IMR-90 (cell line): Measurements from ENCODE around the gene PELI1. TPM values are rescaled to one million over a fixed set of nuclear protein-coding genes. Genes with fewer than 3 reads are reported as not detected.

Experiments used
- ATAC-seq: fragments of 200-7000 bp; cut with Tn5 transposase; 2 replicates; pipeline ENCODE4 v1.9.1; 2020; ENCODE audit warnings: low read depth, mild to moderate bottlenecking, moderate library complexity
- BruUV-seq: library from RNA; stranded (reverse); fragments of 400-500 nt; replicated peaks from 2 replicates; lab custom pipeline; 2021; lab: Mats Ljungman, UMichigan
- CTCF ChIA-PET: fragments of 300-600 bp; formaldehyde crosslinking; extraction: SDS; loops from one replicate; lab custom pipeline; 2021; ENCODE audit warnings: antibody characterized with exemption; lab: Yijun Ruan, JAX
- POLR2A ChIA-PET: fragments of 300-600 bp; sonication (Branson Sonifier 250); formaldehyde crosslinking; loops from one replicate; lab custom pipeline; 2022; ENCODE audit warnings: antibody characterized with exemption; ENCODE audit not compliant: unreplicated experiment; lab: Charles Lee
- DNase-seq: peaks from one replicate; pipeline ENCODE4 v3.0.0; 2013
- H2AFZ ChIP-seq: replicated peaks from 2 replicates; pipeline ENCODE3; 2013; ENCODE audit warnings: low read length, mild to moderate bottlenecking; ENCODE audit not compliant: poor library complexity
- H2AK5ac ChIP-seq: 2 replicates; pipeline ENCODE4 v1.6.1; 2013; ENCODE audit warnings: low read depth, low read length, inconsistent platforms
- H2AK9ac ChIP-seq: replicated peaks from 2 replicates; pipeline ENCODE3; 2013; ENCODE audit warnings: mild to moderate bottlenecking, low read depth, low read length, moderate library complexity; ENCODE audit not compliant: poor library complexity
- H2BK120ac ChIP-seq: 2 replicates; pipeline ENCODE4 v1.6.1; 2013; ENCODE audit warnings: low read depth, low read length, inconsistent platforms
- H2BK15ac ChIP-seq: 3 replicates; pipeline ENCODE4 v1.6.1; 2013; ENCODE audit warnings: low read depth, low read length, inconsistent platforms
- H2BK20ac ChIP-seq: 2 replicates; pipeline ENCODE4 v1.6.1; 2013; ENCODE audit warnings: low read depth, mild to moderate bottlenecking, inconsistent platforms, low read length, moderate library complexity
- H2BK5ac ChIP-seq: 2 replicates; pipeline ENCODE4 v1.6.1; 2013; ENCODE audit warnings: mild to moderate bottlenecking, low read depth, low read length, inconsistent platforms; ENCODE audit not compliant: poor library complexity, severe bottlenecking
- H3K14ac ChIP-seq: replicated peaks from 2 replicates; pipeline ENCODE4 v1.6.1; 2013; ENCODE audit warnings: low read depth, low read length, inconsistent platforms
- H3K18ac ChIP-seq: 2 replicates; pipeline ENCODE4 v1.6.1; 2013; ENCODE audit warnings: low read depth, low read length, control low read depth
- H3K23ac ChIP-seq: 2 replicates; pipeline ENCODE4 v1.6.1; 2013; ENCODE audit warnings: low read depth, low read length, inconsistent platforms
- H3K27ac ChIP-seq: 2 replicates; pipeline ENCODE4 v1.5.1; 2013; ENCODE audit warnings: mild to moderate bottlenecking, control low read depth, low read length; ENCODE audit not compliant: insufficient read depth
- H3K27me3 ChIP-seq: 2 replicates; pipeline ENCODE4 v1.6.1; 2013; ENCODE audit warnings: low read length; ENCODE audit not compliant: control insufficient read depth, insufficient read depth
- H3K36me3 ChIP-seq: 2 replicates; pipeline ENCODE4 v1.6.1; 2013; ENCODE audit warnings: low read length, mixed read lengths; ENCODE audit not compliant: control insufficient read depth, insufficient read depth
- H3K4ac ChIP-seq: 2 replicates; pipeline ENCODE4 v1.6.1; 2013; ENCODE audit warnings: low read depth, low read length, inconsistent platforms
- H3K4me1 ChIP-seq: 2 replicates; pipeline ENCODE4 v1.6.1; 2013; ENCODE audit warnings: low read length, mixed read lengths; ENCODE audit not compliant: control insufficient read depth, insufficient read depth
- H3K4me2 ChIP-seq: 2 replicates; pipeline ENCODE4 v1.6.1; 2013; ENCODE audit warnings: low read depth, mild to moderate bottlenecking, control low read depth, low read length, moderate library complexity
- H3K4me3 ChIP-seq: 2 replicates; pipeline ENCODE4 v1.5.1; 2013; ENCODE audit warnings: low read depth, mild to moderate bottlenecking, control low read depth, low read length, moderate library complexity; ENCODE audit not compliant: insufficient read depth
- H3K56ac ChIP-seq: 2 replicates; pipeline ENCODE4 v1.6.1; 2013; ENCODE audit warnings: low read length, inconsistent platforms; ENCODE audit not compliant: insufficient read depth; ENCODE audit errors: extremely low read depth
- H3K79me1 ChIP-seq, 2 experiments: 2 replicates each; pipeline ENCODE4 v1.6.1; 2013; ENCODE audit warnings: low read length in 2 of 2, inconsistent platforms in 1 of 2, low read depth in 1 of 2
- H3K9ac ChIP-seq: 2 replicates; pipeline ENCODE4 v1.6.1; 2013; ENCODE audit warnings: low read depth, low read length, control low read depth
- H3K9me1 ChIP-seq: 2 replicates; pipeline ENCODE4 v1.6.1; 2013; ENCODE audit warnings: low read length, inconsistent platforms; ENCODE audit not compliant: insufficient read depth
- H3K9me3 ChIP-seq: 2 replicates; pipeline ENCODE4 v1.6.1; 2013; ENCODE audit warnings: low read length; ENCODE audit not compliant: control insufficient read depth, insufficient read depth
- H4K20me1 ChIP-seq: 2 replicates; pipeline ENCODE4 v1.6.1; 2013; ENCODE audit warnings: low read length, inconsistent platforms; ENCODE audit not compliant: insufficient read depth
- H4K5ac ChIP-seq: 2 replicates; pipeline ENCODE4 v1.6.1; 2013; ENCODE audit warnings: mild to moderate bottlenecking, low read depth, low read length, control low read depth
- H4K8ac ChIP-seq, 2 experiments: 2 replicates each; pipeline ENCODE4 v1.6.1; 2013; ENCODE audit warnings: low read depth in 2 of 2, low read length in 2 of 2, control low read depth in 1 of 2, inconsistent platforms in 1 of 2
- H4K91ac ChIP-seq: 2 replicates; pipeline ENCODE4 v1.6.1; 2013; ENCODE audit warnings: low read depth, low read length, inconsistent platforms; ENCODE audit not compliant: insufficient read depth
- CEBPB ChIP-seq: IDR thresholded peaks from 2 replicates; pipeline ENCODE4 v1.6.1; 2012; ENCODE audit warnings: low read depth, low read length, improper control_type of control experiment
- ELK1 ChIP-seq: fragments of 150-350 bp; IDR thresholded peaks from 2 replicates; pipeline ENCODE4 v1.6.1; 2016; ENCODE audit warnings: low read depth, mild to moderate bottlenecking, low read length, moderate library complexity, borderline replicate concordance
- FOS ChIP-seq: fragments of 150-350 bp; IDR thresholded peaks from 2 replicates; pipeline ENCODE4 v1.6.1; 2016; ENCODE audit warnings: low read depth, low read length
- POLR2A ChIP-seq: IDR thresholded peaks from 2 replicates; pipeline ENCODE4 v1.6.1; 2012; ENCODE audit warnings: mild to moderate bottlenecking, low read depth, low read length
- RCOR1 ChIP-seq: IDR thresholded peaks from 2 replicates; pipeline ENCODE4 v1.6.1; 2012; ENCODE audit warnings: mild to moderate bottlenecking, low read length, improper control_type of control experiment; ENCODE audit not compliant: insufficient replicate concordance
- WGBS, 2 experiments: methylation state at CpG; one replicate each; pipeline versions ENCODE4 v1.1.5 to v1.1.7; 2013; ENCODE audit warnings: missing lambda C conversion rate in 2 of 2; ENCODE audit not compliant: insufficient read length in 1 of 2; ENCODE audit errors: extremely low coverage in 2 of 2; 5-methylcytosine and 5-hydroxymethylcytosine counted together
- dilution Hi-C: fragments of 300-500 bp; cut with HindIII; formaldehyde crosslinking; loops from one replicate; pipeline ENCODE4 v1.14.3; 2018; ENCODE audit warnings: low sequenced_read_pairs; ENCODE audit not compliant: unreplicated experiment
- in situ Hi-C: fragments of 300-500 bp; cut with MboI; formaldehyde crosslinking; loops from 3 replicates; pipeline ENCODE4 v1.14.3; 2019; ENCODE audit warnings: low sequenced_read_pairs, inconsistent platforms, mixed read lengths
- intact Hi-C: fragments of 100-400 bp; cut with micrococcal nuclease; formaldehyde crosslinking; loops from 2 replicates; pipeline ENCODE4 v1.10.0; 2022
- polyA plus RNA-seq, 3 experiments: library from polyadenylated mRNA; depleted of rRNA; stranded (reverse); fragments of >200 nt; gene quantifications; 2 replicates each; pipeline ENCODE4 v1.2.3, GENCODE V29; 2012; ENCODE audit warnings: low replicate concordance in 1 of 3
- total RNA-seq: library from RNA; depleted of rRNA; stranded (reverse); fragments of >200 nt; gene quantifications from 2 replicates; pipeline ENCODE4 v1.2.3, GENCODE V29; 2012

Gene PELI1
- total and polyA plus RNA-seq, 2 of the 4 experiments (the other 2 are of a cell fraction), result 2.2 to 2.5 TPM

GRCh38 chr2:64120928-64121327 is 23.3 kb downstream of the PELI1 start:
- ChIA-PET CTCF (no interaction called here), POLR2A (no interaction called here)
- Histone ChIP-seq H3K4me1 (no peaks in the 10 kb centered on the region), H3K36me3 (no peaks in the 10 kb centered on the region), H3K56ac (no peak overlapping the region), H3K9me3 (no peaks in the 10 kb centered on the region), H3K4me3 (no peak overlapping the region), H4K20me1 (no peaks in the 10 kb centered on the region), H3K9ac (no peak overlapping the region), H3K27ac (no peak overlapping the region), H2BK20ac (no peak overlapping the region), H3K9me1 (no peaks in the 10 kb centered on the region), H3K14ac (no peak overlapping the region), H2AK5ac (no peak overlapping the region), H3K4ac (no peak overlapping the region), H2BK15ac (no peak overlapping the region), H4K8ac (no peak overlapping the region), H4K91ac (no peak overlapping the region), H4K5ac (no peak overlapping the region), H3K79me1 (peaks cover 3 to 4% of the 10 kb centered on the region in 2 experiments; a peak in 2 of 4 replicates), H3K18ac (no peak overlapping the region), H2BK5ac (no peak overlapping the region), H2BK120ac (no peak overlapping the region), H3K27me3 (no peaks in the 10 kb centered on the region), H2AFZ (no peak overlapping the region), H2AK9ac (no peak overlapping the region), H3K23ac (no peak overlapping the region), H3K4me2 (no peak overlapping the region)
- no peak for ATAC-seq
- 100% methylated on average over 3 of the region's 6 CpGs; no CpG with 5 or more reads in 1 of the 2 experiments for WGBS, 2 experiments
- no TSS peak for BruUV-seq
- TF ChIP-seq ELK1 (no peak), RCOR1 (no peak), CEBPB (no peak), FOS (no peak), POLR2A (no peak)
- dilution Hi-C loops (no loop called here), intact Hi-C loops (no loop called here), in situ Hi-C loops (no loop called here)
- no peak for DNase-seq
